HG02571 (cell line): ENCODE results near the gene KIF20B.

ENCODE experiments used
- ATAC-seq: cut with Tn5 transposase; IDR thresholded peaks from one replicate; pipeline ENCODE4 v1.9.1; 2021; ENCODE audit warnings: mild to moderate bottlenecking, moderate library complexity; ENCODE audit not compliant: unreplicated experiment

KIF20B gene

GRCh38 chr10:89683883-89684282 lies 17.5 kb upstream of the KIF20B start:
- ATAC-seq = no peak

DNA sequence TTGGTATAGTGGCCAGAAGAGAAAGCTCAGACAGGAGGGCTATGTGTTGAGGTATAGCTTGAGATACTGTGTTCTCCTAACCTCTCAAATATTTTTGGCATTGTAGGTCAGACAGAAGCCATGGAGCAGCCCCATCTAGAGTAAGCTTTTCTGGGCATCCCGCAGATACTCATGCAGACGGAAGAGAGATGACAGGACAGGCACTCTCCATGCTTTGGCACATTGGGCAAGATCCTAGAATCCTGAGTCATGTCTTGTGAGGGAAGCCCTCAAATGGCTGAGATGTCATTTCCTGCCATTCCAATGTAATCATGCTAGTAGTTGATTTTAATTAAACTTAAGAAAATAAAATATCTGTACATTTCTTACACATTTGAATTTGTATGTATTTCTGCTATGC lies 16.8 kb upstream of the KIF20B start:
- ATAC-seq = no peak

GRCh38 chr10:89685936-89686335 lies 15.5 kb upstream of the KIF20B start:
- ATAC-seq = no peak

- no peak for ATAC-seq
Measured at GRCh38 chr10:89690027-89690426, 11.4 kb upstream of the KIF20B start.

DNA sequence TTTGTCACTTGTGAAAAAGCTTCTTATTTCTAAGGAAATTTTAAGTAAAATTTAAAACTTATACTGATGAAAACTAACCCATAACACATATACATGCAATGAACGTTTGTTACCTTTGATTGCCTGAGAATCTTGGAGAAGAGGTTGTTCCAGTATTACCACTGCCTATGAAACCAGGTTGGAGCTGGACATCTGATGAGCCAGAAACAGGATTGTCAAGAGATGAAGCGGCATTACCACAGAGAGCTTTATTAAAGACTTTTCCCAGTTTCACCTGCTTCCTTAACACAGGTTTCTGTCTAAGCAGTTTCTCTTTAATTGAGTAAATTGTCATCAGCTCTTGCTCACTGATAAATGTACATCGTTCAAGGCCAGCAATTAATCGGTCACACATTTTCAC lies 9.0 kb upstream of the KIF20B start:
- no peak for ATAC-seq

- no peak for ATAC-seq
Measured at GRCh38 chr10:89693176-89693575, 8.2 kb upstream of the KIF20B start.

DNA sequence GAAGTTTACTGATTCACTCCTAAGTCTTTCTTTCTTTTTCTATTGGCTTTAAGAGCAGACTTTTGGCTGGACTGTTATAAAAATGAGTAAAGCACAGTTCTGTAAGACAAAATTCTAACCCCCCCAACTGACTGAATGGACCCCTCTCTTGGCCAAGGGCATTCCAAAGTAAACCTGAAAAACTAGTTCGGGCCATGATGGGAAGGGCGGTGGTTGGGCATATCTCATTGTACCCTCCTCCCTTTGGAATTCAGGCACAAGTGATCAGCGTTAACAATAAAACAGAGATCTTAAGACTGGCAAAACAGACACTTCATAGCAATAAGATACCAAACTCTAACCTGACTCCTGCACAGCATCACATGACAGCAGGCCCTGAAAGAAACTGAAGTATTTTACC lies 6.1 kb upstream of the KIF20B start:
- ATAC-seq = no peak

GRCh38 chr10:89697946-89698345 lies 3.4 kb upstream of the KIF20B start:
- no peak for ATAC-seq

DNA sequence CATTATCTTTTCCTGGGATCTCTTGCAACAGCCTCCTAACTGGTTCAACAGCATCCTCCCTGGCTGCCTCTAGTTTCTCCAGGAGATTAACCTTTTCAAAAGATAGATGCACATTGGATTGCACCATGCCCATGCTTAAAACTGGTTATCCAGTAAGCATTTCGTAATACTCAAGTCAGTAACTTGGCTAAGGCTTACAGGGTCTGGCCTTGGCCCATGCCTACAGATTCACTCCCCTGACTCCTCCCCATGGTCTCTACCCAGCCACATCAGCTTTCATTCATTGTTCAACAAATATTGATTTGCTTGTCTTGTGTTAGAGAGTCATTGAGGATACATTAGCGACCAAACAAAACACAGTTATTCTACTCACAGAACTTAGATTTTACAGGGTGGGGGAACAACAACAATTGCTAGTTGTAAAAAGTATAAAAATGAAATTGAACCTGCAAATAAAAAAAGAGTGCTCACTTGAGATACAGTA lies 1.8 kb upstream of the KIF20B start:
- ATAC-seq = no peak

DNA sequence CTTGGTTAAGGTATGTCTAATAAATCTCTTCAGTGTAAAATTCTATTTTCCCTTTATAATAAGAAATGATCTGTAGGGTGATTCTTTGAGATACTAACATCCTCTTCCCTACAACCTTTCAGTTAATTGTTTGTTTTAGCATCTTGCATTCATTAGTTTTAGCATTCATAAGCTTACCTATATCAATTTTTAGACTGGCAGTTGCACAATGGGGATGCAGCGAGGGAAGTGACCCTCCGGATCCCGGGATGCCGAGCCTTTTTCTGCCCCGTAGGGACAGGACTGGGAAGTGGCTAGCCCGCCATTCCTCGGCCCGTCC lies 508 bp upstream of the KIF20B start:
- no peak for ATAC-seq

DNA sequence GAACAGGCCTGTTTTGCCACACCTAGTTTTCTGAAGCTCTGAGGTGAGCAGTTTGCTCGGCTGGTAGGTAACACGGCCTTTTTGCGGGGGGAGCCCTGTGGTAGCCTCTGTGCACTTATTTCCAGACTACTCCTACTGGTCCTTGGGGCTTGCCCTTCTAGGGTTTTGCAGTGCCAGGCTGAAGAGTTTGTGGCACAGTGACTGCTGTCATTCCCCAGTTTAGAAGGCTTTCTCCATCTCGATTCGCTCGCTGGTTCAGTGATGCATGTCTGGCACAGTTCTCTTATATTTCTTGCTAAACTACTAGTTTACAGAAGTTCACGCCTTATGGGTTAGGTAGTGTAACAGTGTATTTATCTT lies 711 bp downstream of the KIF20B start:
- ATAC-seq = no peak

- no peak for ATAC-seq
Measured at GRCh38 chr10:89705466-89705865, 4.1 kb downstream of the KIF20B start.

GRCh38 chr10:89706011-89706410 lies 4.6 kb downstream of the KIF20B start:
- ATAC-seq = no peak

- no peak for ATAC-seq
Measured at GRCh38 chr10:89707372-89707771, 6.0 kb downstream of the KIF20B start.

GRCh38 chr10:89710753-89711152 lies 9.4 kb downstream of the KIF20B start:
- no peak for ATAC-seq

DNA sequence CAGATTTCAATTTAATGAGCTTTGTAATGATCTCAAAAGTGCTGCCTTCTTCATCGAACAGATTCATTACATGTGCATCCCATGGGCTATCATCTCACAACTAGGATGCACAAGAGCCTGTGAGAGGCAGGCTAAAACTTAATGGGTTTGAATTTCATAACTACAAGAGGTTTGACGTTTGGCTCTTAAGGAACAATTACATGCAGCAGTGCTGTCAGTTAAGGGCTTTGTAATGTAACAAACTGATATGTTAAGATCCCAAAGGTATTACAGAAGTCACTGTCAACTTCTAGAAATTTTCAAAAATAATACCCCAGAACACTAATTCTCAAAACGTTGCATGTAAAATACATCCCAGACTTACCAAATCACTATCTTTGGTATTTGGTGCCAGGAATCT lies 33.2 kb downstream of the KIF20B start:
- ATAC-seq = no peak

- peak; percentile 78 for ATAC-seq
Measured at GRCh38 chr10:89738551-89739209, 37.3 kb downstream of the KIF20B start.

DNA sequence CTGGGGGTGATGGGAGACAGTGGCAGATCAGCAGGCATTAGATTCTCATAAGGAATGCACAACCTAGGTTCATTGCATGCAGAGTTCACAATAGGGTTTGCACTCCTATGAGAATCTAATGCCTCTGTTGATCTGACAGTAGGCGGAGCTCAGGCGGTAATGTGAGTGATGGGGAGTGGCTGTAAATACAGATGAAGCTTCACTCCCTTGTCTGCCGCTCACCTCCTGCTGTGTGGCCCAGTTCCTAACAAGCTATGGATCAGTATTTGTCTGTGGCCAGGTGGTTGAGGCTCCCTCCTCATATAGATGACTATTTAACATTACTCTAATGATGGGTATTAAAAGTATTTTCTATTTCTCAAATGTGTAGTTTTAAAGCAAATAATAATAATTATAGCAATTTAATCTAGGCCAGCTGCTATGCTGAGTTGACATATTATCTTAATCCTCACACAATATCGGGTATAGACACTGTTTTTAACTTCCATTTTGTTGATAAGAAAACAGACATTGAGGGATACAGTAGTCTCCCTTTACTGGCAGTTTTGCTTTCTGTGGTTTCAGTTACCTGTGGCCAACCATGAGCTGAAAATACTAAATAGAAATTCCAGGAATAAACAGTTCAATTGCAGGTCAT lies 39.9 kb downstream of the KIF20B start:
- ATAC-seq = no peak

DNA sequence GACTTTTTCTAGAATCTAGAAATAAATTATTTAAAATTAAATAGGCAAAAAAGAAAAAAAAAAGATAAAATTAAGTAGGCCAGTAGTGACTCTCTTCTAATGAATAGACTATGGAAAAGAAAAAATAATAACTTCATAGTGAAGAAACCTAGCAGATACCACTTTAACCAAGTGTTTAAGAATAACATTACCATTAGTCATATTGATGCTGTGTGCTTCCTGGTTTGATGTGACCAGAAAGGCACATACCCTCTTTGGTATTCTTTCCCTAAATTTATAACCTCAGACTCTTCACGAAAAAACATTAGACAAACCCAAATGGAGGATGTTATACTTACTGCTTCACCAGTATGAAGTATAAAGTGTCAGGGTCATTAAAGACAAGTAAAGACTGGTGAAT lies 42.6 kb downstream of the KIF20B start:
- ATAC-seq = no peak

DNA sequence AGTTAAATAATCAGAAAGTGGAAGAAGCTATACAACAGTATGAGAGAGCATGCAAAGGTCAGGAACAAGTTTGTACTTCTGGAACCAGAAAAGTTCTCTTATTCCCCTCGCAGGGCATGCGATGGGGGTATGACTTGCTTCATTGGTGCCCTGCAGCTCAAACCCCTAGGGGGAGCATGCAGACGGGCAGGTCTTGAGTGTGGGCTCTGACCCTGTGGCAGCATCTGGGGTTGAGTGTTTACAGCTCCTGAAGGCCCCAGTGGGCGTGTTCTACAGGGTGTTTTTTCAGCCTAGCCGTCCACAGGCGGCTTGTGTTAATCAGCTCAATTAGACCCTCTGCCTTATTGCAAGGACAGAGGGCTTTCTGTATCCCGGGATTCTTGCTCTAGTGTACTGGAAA lies 44.5 kb downstream of the KIF20B start:
- ATAC-seq = no peak

GRCh38 chr10:89750441-89750840 lies 49.1 kb downstream of the KIF20B start:
- ATAC-seq = no peak

DNA sequence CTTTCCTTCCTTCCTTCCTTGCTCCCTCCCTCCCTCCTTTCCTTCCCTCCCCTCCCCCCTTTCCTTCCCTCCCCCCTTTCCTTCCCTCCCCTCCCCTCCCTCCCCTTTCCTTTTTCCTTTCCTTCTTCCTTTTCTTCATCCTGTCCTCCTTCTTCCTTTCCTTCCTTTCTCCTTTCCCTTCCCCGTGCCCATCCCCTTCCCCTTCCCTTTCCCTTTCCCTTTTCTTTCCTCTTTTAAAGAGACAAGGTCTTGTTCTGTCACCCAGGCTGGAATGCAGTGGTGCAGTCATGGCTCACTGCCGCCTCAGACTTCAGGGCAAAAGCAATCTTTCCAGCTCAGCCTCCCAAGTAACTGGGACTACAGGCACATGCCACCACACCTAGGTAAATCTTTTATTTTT lies 54.0 kb downstream of the KIF20B start:
- ATAC-seq = no peak

- no peak for ATAC-seq
Measured at GRCh38 chr10:89759531-89759930, 58.1 kb downstream of the KIF20B start.
